Testis (tissue), 2 donors: ENCODE data around the gene AGXT.

ENCODE experiments used
- CTCF ChIP-seq, 3 experiments: fragments of 450-650 bp in 2 of 3; fragments of 200-600 bp in 1 of 3; sonication (generic) in 1 of 3; IDR thresholded peaks; one replicate each; pipeline ENCODE4 v1.5.1; 2016 to 2019; ENCODE audit warnings: antibody characterized with exemption in 3 of 3, mild to moderate bottlenecking in 2 of 3, moderate library complexity in 1 of 3
- POLR2A ChIP-seq: fragments of 450-650 bp; IDR thresholded peaks from one replicate; pipeline ENCODE4 v1.6.1; 2017; ENCODE audit warnings: antibody characterized with exemption, mild to moderate bottlenecking, moderate library complexity

- TF ChIP-seq CTCF (IDR thresholded peaks at IDR 0.05) (no peak), POLR2A (no peak)
These were observed 46.3 kb downstream of the AGXT start for GRCh38 chr2:240914645-240915525.
